ENCODE measurements around the gene KCNMA1. TPM values are rescaled to one million over a fixed set of nuclear protein-coding genes. Genes with fewer than 3 reads are reported as not detected.

Gene KCNMA1
- total RNA-seq, 2 donors from 2014 or later: 29.1 to 37.9 TPM

GRCh38 chr10:77377034-77377433 is 260.6 kb downstream of the KCNMA1 start:
- Histone ChIP-seq H3K27ac (no peak overlapping the region), H3K4me3 (no peak overlapping the region), H3K27me3 (replicated peaks; ENCODE audit: insufficient read depth) (no peaks in the 10 kb centered on the region), H3K9me3 (no peaks in the 10 kb centered on the region), H3K4me1 (replicated peaks) (no peaks in the 10 kb centered on the region), H3K36me3 (no peaks in the 10 kb centered on the region)
- 64% methylated on average over 5 of the region's 5 CpGs for WGBS
- no peak for DNase-seq (ENCODE audit: low spot score)
- TF ChIP-seq POLR2A (IDR thresholded peaks at IDR 0.05) (no peak), CTCF (IDR thresholded peaks at IDR 0.05) (no peak), POLR2AphosphoS5 (IDR thresholded peaks at IDR 0.05) (no peak)
- intact Hi-C loops (cut with DNase I): no loop called here

DNA sequence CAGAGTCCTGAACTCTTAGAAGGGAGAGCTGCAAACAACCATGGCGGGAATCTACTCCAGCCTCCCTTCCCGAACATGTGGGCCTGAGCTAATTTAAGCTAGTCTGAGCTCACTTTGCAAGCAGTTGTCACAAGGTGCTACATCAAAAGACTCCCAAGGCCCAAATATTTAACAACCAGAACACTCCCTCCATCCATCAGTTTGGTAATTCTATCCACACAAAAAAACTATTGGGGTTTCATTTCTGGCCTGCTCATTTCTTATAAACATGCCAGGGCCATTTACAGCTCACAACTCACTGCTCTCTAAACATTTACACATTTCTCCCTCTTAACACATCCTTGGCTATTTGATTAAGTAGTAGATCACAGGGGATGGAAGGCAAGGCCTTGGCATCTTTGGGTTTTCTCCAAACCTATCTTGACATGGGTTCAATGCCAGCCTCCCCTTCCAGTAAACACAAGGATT is 263.4 kb downstream of the KCNMA1 start:
- Histone ChIP-seq H3K36me3 (no peaks in the 10 kb centered on the region), H3K27ac (peak overlapping the region; percentile 33 to 50), H3K27me3 (replicated peaks; ENCODE audit: insufficient read depth) (no peaks in the 10 kb centered on the region), H3K4me3 (no peak overlapping the region), H3K4me1 (replicated peaks) (no peaks in the 10 kb centered on the region), H3K9me3 (no peaks in the 10 kb centered on the region)
- WGBS: 34% methylated on average over 2 of the region's 2 CpGs
- DNase-seq (ENCODE audit: low spot score): peak; percentile 36
- TF ChIP-seq POLR2AphosphoS5 (IDR thresholded peaks at IDR 0.05) (peak; percentile 52), POLR2A (IDR thresholded peaks at IDR 0.05) (no peak), CTCF (IDR thresholded peaks at IDR 0.05) (no peak)
- intact Hi-C loops (cut with DNase I): loop anchor here (5.0 kb wide), 2 partner anchors 82 to 197 kb away; no protein-coding TSS in a partner anchor

DNA sequence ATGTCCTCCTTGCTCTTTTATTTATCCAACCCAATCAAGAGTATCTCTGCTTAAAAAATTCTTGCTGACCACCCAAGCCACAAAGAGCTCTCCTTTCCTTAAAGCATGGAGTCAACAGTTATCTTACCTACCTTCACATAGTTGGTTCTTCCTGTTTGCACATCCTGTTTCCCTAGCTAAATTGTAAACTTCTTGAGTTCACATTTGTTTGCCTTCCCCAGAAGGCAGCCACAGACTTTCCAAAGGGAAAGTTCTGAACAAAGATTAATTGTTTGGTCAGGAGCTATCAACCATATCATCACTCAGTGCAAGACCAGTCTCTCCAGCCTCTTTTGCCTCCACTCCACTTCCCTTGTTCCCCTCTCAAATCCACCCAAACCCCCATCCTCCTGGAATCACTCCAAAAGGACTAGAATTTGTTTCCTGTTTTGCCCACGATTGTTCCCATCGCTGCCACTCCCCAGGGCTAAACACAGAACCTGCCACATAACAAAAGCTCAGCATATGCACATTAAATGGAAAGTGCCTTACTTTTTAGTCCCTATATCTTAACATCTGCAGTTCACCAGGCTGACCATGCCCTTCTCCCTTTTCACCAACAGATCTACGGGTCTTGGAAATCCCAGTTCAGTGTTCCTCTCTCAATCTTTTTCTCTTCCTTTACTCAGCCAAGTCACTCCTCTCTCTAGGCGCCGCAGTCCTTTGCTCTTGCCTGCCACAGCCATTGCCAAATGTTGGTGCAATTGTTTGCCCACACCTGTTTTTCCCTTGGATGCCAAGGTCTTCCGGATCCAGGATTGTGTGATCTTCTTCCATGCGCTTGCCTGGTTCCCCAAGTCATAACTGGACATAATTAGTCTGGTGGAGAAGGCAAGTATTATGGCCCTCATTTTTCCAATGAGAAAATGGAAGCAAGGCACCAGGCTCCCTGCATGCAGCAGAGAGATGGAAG is 265.5 kb downstream of the KCNMA1 start:
- peak; percentile 51 for DNase-seq (ENCODE audit: low spot score)
- H3K9me3 ChIP-seq: no peaks in the 10 kb centered on the region
- 51% methylated on average over 7 of the region's 7 CpGs for WGBS
- no peaks in the 10 kb centered on the region for H3K4me1 ChIP-seq (replicated peaks)
- H3K4me3 ChIP-seq: no peak overlapping the region
- H3K36me3 ChIP-seq: no peaks in the 10 kb centered on the region
- intact Hi-C loops (cut with DNase I): loop anchor here (5.0 kb wide), 2 partner anchors 80 to 195 kb away; no protein-coding TSS in a partner anchor
- peak overlapping the region; percentile 10 to 68 for H3K27ac ChIP-seq
- H3K27me3 ChIP-seq (replicated peaks; ENCODE audit: insufficient read depth): no peaks in the 10 kb centered on the region
- no peak for TF ChIP-seq CTCF (IDR thresholded peaks at IDR 0.05)
- TF ChIP-seq POLR2A (IDR thresholded peaks at IDR 0.05): no peak
- peak; percentile 78 for TF ChIP-seq POLR2AphosphoS5 (IDR thresholded peaks at IDR 0.05)

GRCh38 chr10:77371421-77371820 is 266.2 kb downstream of the KCNMA1 start:
- H3K27me3 ChIP-seq (replicated peaks; ENCODE audit: insufficient read depth): no peaks in the 10 kb centered on the region
- H3K4me3 ChIP-seq: no peak overlapping the region
- H3K4me1 ChIP-seq (replicated peaks): no peaks in the 10 kb centered on the region
- TF ChIP-seq CTCF (IDR thresholded peaks at IDR 0.05) (no peak), POLR2A (IDR thresholded peaks at IDR 0.05) (no peak), POLR2AphosphoS5 (IDR thresholded peaks at IDR 0.05) (no peak)
- WGBS: 89% methylated on average over 1 of the region's 1 CpG
- peak overlapping the region; percentile 10 to 68 for H3K27ac ChIP-seq
- intact Hi-C loops (cut with DNase I): loop anchor here (5.0 kb wide), 2 partner anchors 79 to 194 kb away; no protein-coding TSS in a partner anchor
- DNase-seq (ENCODE audit: low spot score): no peak
- no peaks in the 10 kb centered on the region for H3K36me3 ChIP-seq
- no peaks in the 10 kb centered on the region for H3K9me3 ChIP-seq
